Lung (tissue), 12 donors: ENCODE data around the gene GP1BA. TPM values are rescaled to one million over a fixed set of nuclear protein-coding genes. Genes with fewer than 3 reads are reported as not detected.
A peak's percentile ranks its signal among the peaks of the same experiment; 100 is the strongest.

Experiments
- ATAC-seq: fragments of 200-7000 bp; cut with Tn5 transposase; one replicate; pipeline ENCODE4 v1.9.1; 2020; ENCODE audit warnings: moderate number of reproducible peaks; ENCODE audit not compliant: insufficient read depth, low FRiP score
- DNase-seq, 3 donors: peaks; one replicate each; pipeline ENCODE4 v3.0.0-alpha.2; 2013 to 2017
- H3K27ac ChIP-seq, 2 donors: one replicate each; pipeline ENCODE4 v1.5.1; 2013; ENCODE audit warnings: mild to moderate bottlenecking in 2 of 2, moderate library complexity in 2 of 2, control low read depth in 1 of 2, inconsistent platforms in 1 of 2, low read depth in 1 of 2, low read length in 1 of 2
- H3K27me3 ChIP-seq, 3 donors: one replicate each; pipeline ENCODE4 v1.5.1; 2013; ENCODE audit warnings: low read length in 2 of 3; ENCODE audit not compliant: control insufficient read depth in 3 of 3, insufficient read depth in 3 of 3
- H3K36me3 ChIP-seq, 4 donors: one replicate each; pipeline ENCODE4 v1.5.1; 2013; ENCODE audit warnings: low read length in 4 of 4, mild to moderate bottlenecking in 1 of 4, moderate library complexity in 1 of 4; ENCODE audit not compliant: control insufficient read depth in 4 of 4, insufficient read depth in 4 of 4
- H3K4me1 ChIP-seq, 5 donors: one replicate each; pipeline ENCODE4 v1.5.1; 2013; ENCODE audit warnings: low read length in 5 of 5, mild to moderate bottlenecking in 2 of 5, moderate library complexity in 1 of 5; ENCODE audit not compliant: control insufficient read depth in 5 of 5, insufficient read depth in 5 of 5
- H3K4me3 ChIP-seq: one replicate; pipeline ENCODE4 v1.5.1; 2013; ENCODE audit warnings: mild to moderate bottlenecking, control low read depth, moderate library complexity
- H3K9ac ChIP-seq, 2 donors: one replicate each; pipeline ENCODE4 v1.5.1; 2013; ENCODE audit warnings: low read length in 2 of 2, control low read depth in 1 of 2; ENCODE audit not compliant: insufficient read depth in 1 of 2
- H3K9me3 ChIP-seq, 4 donors: one replicate each; pipeline ENCODE4 v1.5.1; 2013; ENCODE audit warnings: low read length in 3 of 4, mild to moderate bottlenecking in 1 of 4, moderate library complexity in 1 of 4; ENCODE audit not compliant: control insufficient read depth in 4 of 4, insufficient read depth in 3 of 4
- CTCF ChIP-seq: IDR thresholded peaks from 2 replicates; pipeline ENCODE4 v1.5.1; 2012; ENCODE audit warnings: mild to moderate bottlenecking; ENCODE audit errors: control extremely low read depth, extremely low read depth
- WGBS, 2 donors: extraction: QIAGEN DNeasy Blood & Tissue Kit; methylation state at CpG; one replicate each; pipeline ENCODE4 v1.1.7; 2013; 5-methylcytosine and 5-hydroxymethylcytosine counted together
- polyA plus RNA-seq, 2 donors: library from polyadenylated mRNA; stranded (reverse); fragments of 200-250 nt; gene quantifications; one replicate each; pipeline ENCODE4 v1.2.1, GENCODE V29; 2013
- total RNA-seq, 2 donors: library from RNA; depleted of rRNA in 1 of 2; stranded (reverse); fragments of >200 nt in 1 of 2; gene quantifications; one replicate each; pipeline ENCODE4 v1.2.1, GENCODE V29; 2014 to 2021
- donor health status: control.
- donor health status: control.
- donor health status: Bipolar disorder and iron deficiency.
- donor health status: healthy.
- donor health status: DM: yes; HTN: yes; CAD: no.

GP1BA gene
- total and polyA plus RNA-seq, 4 donors = 0.18 to 1.4 (median 0.60) TPM

GRCh38 chr17:4946312-4946976 lies 14.4 kb downstream of the GP1BA start:
- ATAC-seq = no peak

DNA sequence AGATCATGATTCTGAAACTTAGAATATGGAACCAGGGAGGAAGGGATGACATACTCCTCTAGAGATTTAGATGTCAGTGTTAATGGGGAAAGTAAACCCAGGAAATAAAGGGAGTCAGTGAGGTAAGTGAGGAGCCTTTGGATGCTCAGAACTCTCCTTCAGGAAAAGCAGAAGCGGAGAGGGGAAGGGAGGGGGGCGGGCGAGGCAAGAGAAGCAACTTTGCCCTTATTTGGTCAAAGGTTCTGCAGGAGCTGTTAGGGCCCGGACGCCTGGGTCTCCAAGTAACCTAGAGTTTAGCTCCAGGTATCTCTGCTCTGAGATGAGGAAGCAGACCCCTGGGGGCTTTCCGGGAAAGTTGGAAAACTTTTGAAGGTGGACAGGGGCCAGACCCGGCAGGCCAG lies 14.9 kb downstream of the GP1BA start:
- Histone ChIP-seq H3K36me3 (peaks cover 12 to 32% (median 27%) of the 10 kb centered on the region in 4 donors), H3K9ac (peak overlapping the region in 1 of 2 donors; percentile 11), H3K27ac (peak overlapping the region; percentile 73 to 87), H3K4me3 (peak overlapping the region; percentile 67), H3K9me3 (no peaks in the 10 kb centered on the region), H3K4me1 (peaks cover 2 to 26% (median 17%) of the 10 kb centered on the region in 5 donors), H3K27me3 (no peaks in the 10 kb centered on the region)
- peak in 2 of 3 donors; percentile 10 to 11 for DNase-seq
- TF ChIP-seq CTCF = no peak
- 0 to 1% methylated on average over 7 of the region's 7 CpGs for WGBS, 2 donors
- no peak for ATAC-seq

More at GRCh38 chr17:4946312-4946976, 14.4 kb downstream of the GP1BA start:
- H3K4me1 ChIP-seq = peaks cover 2 to 28% (median 14%) of the 10 kb centered on the region in 5 donors
- no peak for TF ChIP-seq CTCF
- peak overlapping the region; percentile 38 to 73 for H3K27ac ChIP-seq
- no peaks in the 10 kb centered on the region for H3K27me3 ChIP-seq
- WGBS, 2 donors = 23% methylated on average over 16 of the region's 16 CpGs
- peak overlapping the region; percentile 67 for H3K4me3 ChIP-seq
- DNase-seq = no peak
- H3K9ac ChIP-seq = peak overlapping the region in 1 of 2 donors; percentile 11
- H3K36me3 ChIP-seq = peaks cover 12 to 32% (median 27%) of the 10 kb centered on the region in 4 donors
- H3K9me3 ChIP-seq = no peaks in the 10 kb centered on the region

- peak; percentile 73 to 80 (median 75) for DNase-seq
- H3K27ac ChIP-seq = peak overlapping the region; percentile 91 to 99
- peaks cover 11 to 28% (median 25%) of the 10 kb centered on the region in 4 donors for H3K36me3 ChIP-seq
- H3K9ac ChIP-seq = peak overlapping the region in 1 of 2 donors; percentile 37
- peak overlapping the region; percentile 100 for H3K4me3 ChIP-seq
- no peaks in the 10 kb centered on the region for H3K27me3 ChIP-seq
- peak; percentile 32 for ATAC-seq
- 1% methylated on average over 40 to 56 of the region's 56 CpGs for WGBS, 2 donors
- TF ChIP-seq CTCF = no peak
- peaks cover 2 to 26% (median 18%) of the 10 kb centered on the region in 5 donors for H3K4me1 ChIP-seq
- H3K9me3 ChIP-seq = no peaks in the 10 kb centered on the region
These were observed 15.5 kb downstream of the GP1BA start for GRCh38 chr17:4947411-4948165.
